ENCODE results near the gene OLFM2.
A peak's percentile ranks its signal among the peaks of the same experiment; 100 is the strongest.

The OLFM2 gene

DNA sequence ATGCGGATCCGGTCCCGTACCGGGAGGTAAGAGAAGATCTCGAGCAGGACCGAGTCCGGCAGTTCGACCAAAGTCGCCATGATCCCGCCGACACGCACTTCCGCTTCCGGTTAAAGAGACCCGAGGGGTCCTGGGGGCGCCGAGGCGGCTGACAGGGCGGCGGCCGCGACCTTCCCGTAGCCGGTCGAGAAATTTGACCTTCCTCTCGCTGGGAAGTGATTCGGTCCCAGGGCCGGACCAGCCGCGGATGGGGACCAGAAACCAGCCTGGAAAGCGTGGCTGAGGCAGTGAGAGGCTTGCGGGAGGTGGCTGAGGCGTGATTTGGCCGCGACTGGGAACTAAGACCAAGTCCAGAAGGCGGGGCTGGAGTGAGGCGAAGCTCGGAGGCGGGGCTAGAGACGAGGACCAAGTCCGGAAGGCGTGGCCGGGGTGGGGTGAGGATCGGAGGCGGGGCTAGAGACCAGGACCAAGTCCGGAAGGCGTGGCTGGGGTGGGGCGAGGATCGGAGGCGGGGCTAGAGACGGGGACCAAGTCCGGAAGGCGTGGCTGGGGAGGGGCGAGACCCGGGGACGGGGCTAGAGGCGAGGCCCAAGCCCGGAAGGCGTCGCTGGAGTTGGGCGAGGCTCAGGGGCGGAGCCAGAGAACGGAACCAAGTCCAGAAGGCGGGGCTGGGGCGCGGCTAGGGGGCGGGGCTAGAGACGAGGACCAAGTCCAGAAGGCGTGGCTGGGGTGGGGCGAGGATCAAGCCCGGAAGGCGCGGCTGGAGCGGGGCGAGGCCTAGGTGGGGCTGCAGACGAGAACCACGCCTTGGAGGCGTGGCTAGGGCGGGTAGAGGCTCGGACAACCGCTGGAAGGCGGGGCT, 117.3 kb downstream of the OLFM2 start, which contains the start of gene FBXL12:
Gene FBXL12 (minus strand): TSS at position 346 of the 862 bp plus-strand sequence. CDS start 266 bp downstream, at position 80.
- TF ChIP-seq, protein P1, sequence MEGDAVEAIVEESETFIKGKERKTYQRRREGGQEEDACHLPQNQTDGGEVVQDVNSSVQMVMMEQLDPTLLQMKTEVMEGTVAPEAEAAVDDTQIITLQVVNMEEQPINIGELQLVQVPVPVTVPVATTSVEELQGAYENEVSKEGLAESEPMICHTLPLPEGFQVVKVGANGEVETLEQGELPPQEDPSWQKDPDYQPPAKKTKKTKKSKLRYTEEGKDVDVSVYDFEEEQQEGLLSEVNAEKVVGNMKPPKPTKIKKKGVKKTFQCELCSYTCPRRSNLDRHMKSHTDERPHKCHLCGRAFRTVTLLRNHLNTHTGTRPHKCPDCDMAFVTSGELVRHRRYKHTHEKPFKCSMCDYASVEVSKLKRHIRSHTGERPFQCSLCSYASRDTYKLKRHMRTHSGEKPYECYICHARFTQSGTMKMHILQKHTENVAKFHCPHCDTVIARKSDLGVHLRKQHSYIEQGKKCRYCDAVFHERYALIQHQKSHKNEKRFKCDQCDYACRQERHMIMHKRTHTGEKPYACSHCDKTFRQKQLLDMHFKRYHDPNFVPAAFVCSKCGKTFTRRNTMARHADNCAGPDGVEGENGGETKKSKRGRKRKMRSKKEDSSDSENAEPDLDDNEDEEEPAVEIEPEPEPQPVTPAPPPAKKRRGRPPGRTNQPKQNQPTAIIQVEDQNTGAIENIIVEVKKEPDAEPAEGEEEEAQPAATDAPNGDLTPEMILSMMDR (IDR thresholded peaks at IDR 0.05; ENCODE audit: low read depth, low read length): no peak
- TF ChIP-seq EZH2phosphoT487 (IDR thresholded peaks at IDR 0.05; ENCODE audit: low read depth): no peak
- H4K20me1 ChIP-seq (ENCODE audit: insufficient read depth, low read length): no peaks in the 10 kb centered on the region
- H3K27ac ChIP-seq (ENCODE audit: low read length): peak within 1 kb of the TSS; percentile 78
- peak within 1 kb of the TSS; percentile 87 for H2AFZ ChIP-seq (ENCODE audit: low read depth, low read length)
- 0 out of 2 replicates have a peak, but pooled peaks cover 3% of the 10 kb centered on the region for H3K9me3 ChIP-seq (ENCODE audit: insufficient read depth, low read length)
- H3K36me3 ChIP-seq (replicated peaks; ENCODE audit: low read depth, low read length): peaks cover 18% of the 10 kb centered on the region
- H3K27me3 ChIP-seq (ENCODE audit: low read depth, low read length): no peaks in the 10 kb centered on the region
- H3K4me3 ChIP-seq (ENCODE audit: low read length): peak within 1 kb of the TSS; percentile 85
- H3K9ac ChIP-seq (ENCODE audit: low read length): peak within 1 kb of the TSS; percentile 85
- H3K79me2 ChIP-seq (ENCODE audit: low read length): peaks cover 32% of the 10 kb centered on the region
- peaks cover 12% of the 10 kb centered on the region for H3K4me1 ChIP-seq (ENCODE audit: low read length)
- peak within 1 kb of the TSS; percentile 83 for H3K4me2 ChIP-seq (ENCODE audit: low read length)

DNA sequence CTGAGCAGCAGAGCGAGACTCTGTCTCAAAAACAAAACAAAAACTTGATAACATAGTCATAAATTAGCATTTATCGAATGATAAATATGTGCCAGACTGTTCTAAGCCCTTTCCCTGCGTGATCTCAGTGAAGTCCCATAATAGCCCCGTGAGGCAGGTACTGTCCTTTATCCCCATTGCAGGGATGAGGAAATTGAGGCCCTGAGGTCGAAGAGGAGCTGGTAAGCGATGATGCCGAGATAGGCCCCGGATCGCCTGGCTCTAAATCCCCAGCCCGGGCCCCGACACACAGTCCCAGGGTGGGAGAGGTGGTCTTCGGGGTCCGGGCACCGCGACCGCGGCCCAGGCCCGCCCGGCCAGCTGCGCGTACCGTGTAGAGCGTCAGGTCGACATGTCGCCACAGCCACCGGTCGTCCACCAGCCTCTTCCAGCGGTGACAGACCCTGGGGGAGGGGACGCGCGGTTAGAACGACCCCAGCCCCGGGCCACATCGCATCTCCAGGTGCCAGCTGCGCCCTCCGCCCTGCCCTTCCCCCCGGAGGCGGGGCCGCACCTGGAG, 118.1 kb downstream of the OLFM2 start:
- H2AFZ ChIP-seq (ENCODE audit: low read depth, low read length): peak overlapping the region; percentile 87
- no peaks in the 10 kb centered on the region for H3K27me3 ChIP-seq (ENCODE audit: low read depth, low read length)
- peak overlapping the region; percentile 85 for H3K4me3 ChIP-seq (ENCODE audit: low read length)
- H3K4me1 ChIP-seq (ENCODE audit: low read length): peaks cover 12% of the 10 kb centered on the region
- 0 out of 2 replicates have a peak, but pooled peaks cover 3% of the 10 kb centered on the region for H3K9me3 ChIP-seq (ENCODE audit: insufficient read depth, low read length)
- peaks cover 32% of the 10 kb centered on the region for H3K79me2 ChIP-seq (ENCODE audit: low read length)
- H3K9ac ChIP-seq (ENCODE audit: low read length): peak overlapping the region; percentile 85
- peaks cover 19% of the 10 kb centered on the region for H3K36me3 ChIP-seq (replicated peaks; ENCODE audit: low read depth, low read length)
- no peaks in the 10 kb centered on the region for H4K20me1 ChIP-seq (ENCODE audit: insufficient read depth, low read length)
- TF ChIP-seq, protein P1 (IDR thresholded peaks at IDR 0.05; ENCODE audit: low read depth, low read length): no peak
- TF ChIP-seq EZH2phosphoT487 (IDR thresholded peaks at IDR 0.05; ENCODE audit: low read depth): no peak
- peak overlapping the region; percentile 83 for H3K4me2 ChIP-seq (ENCODE audit: low read length)
- H3K27ac ChIP-seq (ENCODE audit: low read length): peak overlapping the region; percentile 78

DNA sequence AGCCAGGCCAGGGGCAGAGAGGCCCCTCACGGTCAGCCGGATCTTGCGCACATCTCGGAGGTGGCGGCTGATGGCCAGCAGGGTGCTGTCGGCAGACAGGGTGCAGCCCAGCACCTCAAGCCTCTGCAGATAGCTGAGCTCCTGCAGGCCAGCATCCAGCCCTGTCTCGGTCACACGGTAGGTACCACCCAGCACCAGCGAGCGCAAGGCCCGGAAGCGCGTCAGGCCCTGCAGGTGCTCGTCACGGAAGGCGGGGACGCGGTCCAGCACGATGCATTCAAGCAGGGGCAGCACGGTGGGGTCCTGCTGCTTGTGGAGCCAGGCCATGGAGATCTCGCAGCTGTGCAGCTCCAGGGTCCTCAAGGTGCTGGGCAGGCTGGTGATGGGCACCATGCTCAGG, 125.2 kb downstream of the OLFM2 start:
- peaks cover 36% of the 10 kb centered on the region for H3K36me3 ChIP-seq (replicated peaks; ENCODE audit: low read depth, low read length)
- H3K4me1 ChIP-seq (ENCODE audit: low read length): no peaks in the 10 kb centered on the region

More for the DNA sequence above, 125.2 kb downstream of the OLFM2 start:
- Histone ChIP-seq H3K9ac (ENCODE audit: low read length) (no peak overlapping the region), H3K4me3 (ENCODE audit: low read length) (no peak overlapping the region), H3K79me2 (ENCODE audit: low read length) (peaks cover 7% of the 10 kb centered on the region), H3K27me3 (ENCODE audit: low read depth, low read length) (no peaks in the 10 kb centered on the region), H3K9me3 (ENCODE audit: insufficient read depth, low read length) (no peaks in the 10 kb centered on the region), H3K4me2 (ENCODE audit: low read length) (no peak overlapping the region), H2AFZ (ENCODE audit: low read depth, low read length) (no peak overlapping the region), H3K27ac (ENCODE audit: low read length) (no peak overlapping the region), H4K20me1 (ENCODE audit: insufficient read depth, low read length) (no peaks in the 10 kb centered on the region)
- no peak for TF ChIP-seq EZH2phosphoT487 (IDR thresholded peaks at IDR 0.05; ENCODE audit: low read depth)
- TF ChIP-seq, protein P1 (IDR thresholded peaks at IDR 0.05; ENCODE audit: low read depth, low read length): no peak
